Ascending aorta (tissue), 2 donors: ENCODE measurements around the gene KRTAP27-1. TPM values are rescaled to one million over a fixed set of nuclear protein-coding genes. Genes with fewer than 3 reads are reported as not detected.

Experiments
- DNase-seq, 2 donors: peaks; one replicate each; pipeline ENCODE4 v3.0.0-alpha.2; 2019; ENCODE audit warnings: low spot score in 2 of 2
- H3K27ac ChIP-seq, 2 donors: fragments of 200-600 bp; sonication (generic); one replicate each; pipeline ENCODE4 v1.5.1; 2016 to 2017; ENCODE audit warnings: mild to moderate bottlenecking in 1 of 2
- H3K27me3 ChIP-seq: fragments of 200-600 bp; sonication (generic); one replicate; pipeline ENCODE4 v1.5.1; 2017
- H3K36me3 ChIP-seq, 2 donors: fragments of 200-600 bp; sonication (generic); one replicate each; pipeline ENCODE4 v1.5.1; 2016
- H3K4me1 ChIP-seq, 2 donors: fragments of 200-600 bp; sonication (generic); one replicate each; pipeline ENCODE4 v1.5.1; 2016 to 2017; ENCODE audit warnings: mild to moderate bottlenecking in 1 of 2
- H3K4me3 ChIP-seq, 2 donors: fragments of 200-600 bp; sonication (generic); one replicate each; pipeline ENCODE4 v1.5.1; 2016 to 2017; ENCODE audit warnings: mild to moderate bottlenecking in 1 of 2
- H3K9me3 ChIP-seq, 2 donors: fragments of 200-600 bp; sonication (generic); one replicate each; pipeline ENCODE4 v1.5.1; 2016
- CTCF ChIP-seq, 3 experiments: fragments of 200-600 bp in 2 of 3; fragments of 450-650 bp in 1 of 3; sonication (generic) in 2 of 3; IDR thresholded peaks; one replicate each; pipeline ENCODE4 v1.5.1; 2016 to 2019; ENCODE audit warnings: antibody characterized with exemption in 3 of 3, mild to moderate bottlenecking in 1 of 3, moderate library complexity in 1 of 3
- intact Hi-C: fragments of 100-400 bp; cut with DNase I; formaldehyde crosslinking; loops from one replicate; pipeline ENCODE4 v1.15.1; 2023
- total RNA-seq: library from RNA; depleted of rRNA; stranded (reverse); fragments of >200 nt; gene quantifications from one replicate; pipeline ENCODE4 v1.1.0, GENCODE V29; 2016

KRTAP27-1 gene
- total RNA-seq, 1 donor from 2014 or later = not detected

- no peak overlapping the region for H3K27ac ChIP-seq
- no peaks in the 10 kb centered on the region for H3K9me3 ChIP-seq
- no peak for TF ChIP-seq CTCF (IDR thresholded peaks at IDR 0.05)
- no peak for DNase-seq
- no peaks in the 10 kb centered on the region for H3K27me3 ChIP-seq
- H3K36me3 ChIP-seq = no peaks in the 10 kb centered on the region
- no peak overlapping the region for H3K4me3 ChIP-seq
- peaks cover 0 to 4% of the 10 kb centered on the region in 2 donors for H3K4me1 ChIP-seq
- intact Hi-C loops = no loop called here
Measured at GRCh38 chr21:30338717-30339116, 1.2 kb upstream of the KRTAP27-1 start.

- TF ChIP-seq CTCF (IDR thresholded peaks at IDR 0.05) = no peak
- intact Hi-C loops = no loop called here
- no peak for DNase-seq
- Histone ChIP-seq H3K27me3 (no peaks in the 10 kb centered on the region), H3K27ac (no peak overlapping the region), H3K4me3 (no peak overlapping the region), H3K4me1 (peaks cover 0 to 4% of the 10 kb centered on the region in 2 donors), H3K9me3 (no peaks in the 10 kb centered on the region), H3K36me3 (no peaks in the 10 kb centered on the region)
Measured at GRCh38 chr21:30337772-30338171, 278 bp upstream of the KRTAP27-1 start.

GRCh38 chr21:30336596-30336995 is 898 bp downstream of the KRTAP27-1 start:
- TF ChIP-seq CTCF (IDR thresholded peaks at IDR 0.05) = no peak
- intact Hi-C loops = no loop called here

GRCh38 chr21:30333736-30334135 is 3.8 kb downstream of the KRTAP27-1 start:
- Histone ChIP-seq H3K27ac (peak overlapping the region in 1 of 2 donors; percentile 29), H3K36me3 (no peaks in the 10 kb centered on the region), H3K27me3 (no peaks in the 10 kb centered on the region), H3K4me1 (peaks cover 0 to 4% of the 10 kb centered on the region in 2 donors), H3K9me3 (no peaks in the 10 kb centered on the region), H3K4me3 (peak overlapping the region in 1 of 2 donors; percentile 1)
- no peak for TF ChIP-seq CTCF (IDR thresholded peaks at IDR 0.05)
- intact Hi-C loops = no loop called here
- no peak for DNase-seq

More at GRCh38 chr21:30336596-30336995, 898 bp downstream of the KRTAP27-1 start:
- H3K27me3 ChIP-seq = no peaks in the 10 kb centered on the region
- DNase-seq = no peak
- peak overlapping the region in 1 of 2 donors; percentile 42 for H3K27ac ChIP-seq
- no peak overlapping the region for H3K4me3 ChIP-seq
- no peaks in the 10 kb centered on the region for H3K9me3 ChIP-seq
- H3K4me1 ChIP-seq = peaks cover 0 to 4% of the 10 kb centered on the region in 2 donors
- no peaks in the 10 kb centered on the region for H3K36me3 ChIP-seq

- TF ChIP-seq CTCF (IDR thresholded peaks at IDR 0.05) = no peak
- H3K27ac ChIP-seq = no peak overlapping the region
- intact Hi-C loops = no loop called here
- no peaks in the 10 kb centered on the region for H3K9me3 ChIP-seq
- H3K4me3 ChIP-seq = no peak overlapping the region
- no peak for DNase-seq
- H3K27me3 ChIP-seq = no peaks in the 10 kb centered on the region
- no peaks in the 10 kb centered on the region for H3K36me3 ChIP-seq
- H3K4me1 ChIP-seq = peaks cover 0 to 4% of the 10 kb centered on the region in 2 donors
Measured at GRCh38 chr21:30332681-30333080, 4.8 kb downstream of the KRTAP27-1 start.
